ENCODE data around the gene DCTD.

GRCh38 chr4:182862141-182862875 is 54.9 kb downstream of the DCTD start:
- no peak for TF ChIP-seq POLR2AphosphoS5 (IDR thresholded peaks at IDR 0.05; ENCODE audit: low read depth, low read length)
- TF ChIP-seq, protein P1, sequence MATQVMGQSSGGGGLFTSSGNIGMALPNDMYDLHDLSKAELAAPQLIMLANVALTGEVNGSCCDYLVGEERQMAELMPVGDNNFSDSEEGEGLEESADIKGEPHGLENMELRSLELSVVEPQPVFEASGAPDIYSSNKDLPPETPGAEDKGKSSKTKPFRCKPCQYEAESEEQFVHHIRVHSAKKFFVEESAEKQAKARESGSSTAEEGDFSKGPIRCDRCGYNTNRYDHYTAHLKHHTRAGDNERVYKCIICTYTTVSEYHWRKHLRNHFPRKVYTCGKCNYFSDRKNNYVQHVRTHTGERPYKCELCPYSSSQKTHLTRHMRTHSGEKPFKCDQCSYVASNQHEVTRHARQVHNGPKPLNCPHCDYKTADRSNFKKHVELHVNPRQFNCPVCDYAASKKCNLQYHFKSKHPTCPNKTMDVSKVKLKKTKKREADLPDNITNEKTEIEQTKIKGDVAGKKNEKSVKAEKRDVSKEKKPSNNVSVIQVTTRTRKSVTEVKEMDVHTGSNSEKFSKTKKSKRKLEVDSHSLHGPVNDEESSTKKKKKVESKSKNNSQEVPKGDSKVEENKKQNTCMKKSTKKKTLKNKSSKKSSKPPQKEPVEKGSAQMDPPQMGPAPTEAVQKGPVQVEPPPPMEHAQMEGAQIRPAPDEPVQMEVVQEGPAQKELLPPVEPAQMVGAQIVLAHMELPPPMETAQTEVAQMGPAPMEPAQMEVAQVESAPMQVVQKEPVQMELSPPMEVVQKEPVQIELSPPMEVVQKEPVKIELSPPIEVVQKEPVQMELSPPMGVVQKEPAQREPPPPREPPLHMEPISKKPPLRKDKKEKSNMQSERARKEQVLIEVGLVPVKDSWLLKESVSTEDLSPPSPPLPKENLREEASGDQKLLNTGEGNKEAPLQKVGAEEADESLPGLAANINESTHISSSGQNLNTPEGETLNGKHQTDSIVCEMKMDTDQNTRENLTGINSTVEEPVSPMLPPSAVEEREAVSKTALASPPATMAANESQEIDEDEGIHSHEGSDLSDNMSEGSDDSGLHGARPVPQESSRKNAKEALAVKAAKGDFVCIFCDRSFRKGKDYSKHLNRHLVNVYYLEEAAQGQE (IDR thresholded peaks at IDR 0.05; ENCODE audit: insufficient read depth in 1 of 2, low read depth in 2 of 2, low read length in 2 of 2): no peak
- TF ChIP-seq FOXP2 (optimal IDR thresholded peaks at IDR 0.05; ENCODE audit: borderline replicate concordance, extremely low read depth, extremely low read length, insufficient read depth): no peak
- TF ChIP-seq TAF1 (IDR thresholded peaks at IDR 0.05; ENCODE audit: borderline replicate concordance, insufficient read depth, low read length): no peak
